Erythroblast (primary cell): ENCODE results near the gene RNF213.

Experiments
- GATA1 ChIP-seq: IDR thresholded peaks from 2 replicates; pipeline ENCODE4 v1.6.1; 2011; ENCODE audit warnings: low read depth, mild to moderate bottlenecking, control low read depth, low read length, moderate library complexity
- POLR2A ChIP-seq: IDR thresholded peaks from 2 replicates; pipeline ENCODE4 v1.6.1; 2011; ENCODE audit warnings: mild to moderate bottlenecking, low read length

GRCh38 chr17:80303824-80304223 is 43.2 kb downstream of the RNF213 start:
- no peak for TF ChIP-seq POLR2A
- no peak for TF ChIP-seq GATA1
